Measurements from ENCODE around the gene RAPGEF2.
"Not testable (repeated sequence)": the region's sequence is repeated elsewhere in the genome, so short reads cannot be mapped to it uniquely, and the experiment has no call there.

RAPGEF2 gene

GRCh38 chr4:159376289-159376688 is 273.4 kb downstream of the RAPGEF2 start:
- Histone ChIP-seq H4K20me1 (ENCODE audit: control insufficient read depth, insufficient read depth, low read depth, low read length) (no peaks in the 10 kb centered on the region), H3F3A (ENCODE audit: control insufficient read depth, insufficient read depth) (no peaks in the 10 kb centered on the region), H3K36me3 (ENCODE audit: control insufficient read depth, low read length) (no peaks in the 10 kb centered on the region), H3K27me3 (ENCODE audit: control insufficient read depth, low read length) (no peaks in the 10 kb centered on the region), H3K9me2 (replicated peaks; ENCODE audit: control insufficient read depth, low read length) (no peaks in the 10 kb centered on the region), H3K27ac (ENCODE audit: low read depth, low read length) (no peak overlapping the region), H3K4me1 (ENCODE audit: control insufficient read depth, low read length) (no peaks in the 10 kb centered on the region), H3K9me3 (ENCODE audit: control insufficient read depth, insufficient read depth, low read length) (no peaks in the 10 kb centered on the region), H3K4me3 (ENCODE audit: low read length) (no peak overlapping the region), H3K79me2 (ENCODE audit: control insufficient read depth, low read length) (no peaks in the 10 kb centered on the region), H3K4me2 (ENCODE audit: low read length) (no peak overlapping the region)
- TF ChIP-seq CTCF (IDR thresholded peaks at IDR 0.05; ENCODE audit: low read depth, low read length, poor library complexity, severe bottlenecking) (no peak), EZH2phosphoT487 (IDR thresholded peaks at IDR 0.05; ENCODE audit: borderline replicate concordance, low read length) (no peak)

DNA sequence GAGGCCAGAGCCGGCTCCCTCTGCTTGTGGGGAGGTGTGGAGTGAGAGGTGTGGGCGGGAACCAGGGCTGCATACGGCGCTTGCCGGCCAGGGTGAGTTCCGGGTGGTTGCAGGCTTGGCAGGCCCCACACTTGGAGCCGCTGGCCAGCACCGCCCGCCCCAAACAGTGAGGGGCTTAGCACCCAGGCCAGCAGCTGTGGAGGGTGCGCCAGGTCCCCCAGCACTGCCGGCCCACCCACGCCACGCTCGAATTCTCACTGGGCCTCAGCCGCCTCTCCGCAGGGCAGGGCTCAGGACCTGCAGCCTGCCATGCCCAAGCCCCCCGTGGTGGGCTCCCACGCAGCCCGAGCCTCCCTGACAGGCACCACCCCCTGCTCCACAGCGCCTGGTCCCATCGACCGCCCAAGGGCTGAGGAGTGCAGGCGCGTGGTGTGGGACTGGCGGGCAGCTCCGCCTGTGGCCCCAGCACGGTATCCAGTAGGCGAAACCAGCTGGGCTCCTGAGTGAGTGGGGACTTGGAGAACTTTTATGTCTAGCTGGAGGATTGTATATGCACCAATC is 275.3 kb downstream of the RAPGEF2 start:
- H3K4me1 ChIP-seq (ENCODE audit: control insufficient read depth, low read length), result no peaks in the 10 kb centered on the region

GRCh38 chr4:159379064-159379463 is 276.2 kb downstream of the RAPGEF2 start:
- not testable (repeated sequence) for H3K9me3 ChIP-seq (ENCODE audit: control insufficient read depth, insufficient read depth, low read length); H3K4me2 ChIP-seq (ENCODE audit: low read length); H3K4me1 ChIP-seq (ENCODE audit: control insufficient read depth, low read length); H3K27me3 ChIP-seq (ENCODE audit: control insufficient read depth, low read length); H3K79me2 ChIP-seq (ENCODE audit: control insufficient read depth, low read length); H4K20me1 ChIP-seq (ENCODE audit: control insufficient read depth, insufficient read depth, low read depth, low read length); H3F3A ChIP-seq (ENCODE audit: control insufficient read depth, insufficient read depth); H3K36me3 ChIP-seq (ENCODE audit: control insufficient read depth, low read length); H3K27ac ChIP-seq (ENCODE audit: low read depth, low read length); H3K9me2 ChIP-seq (replicated peaks; ENCODE audit: control insufficient read depth, low read length); H3K4me3 ChIP-seq (ENCODE audit: low read length)

More for the DNA sequence above, 275.3 kb downstream of the RAPGEF2 start:
- H3K4me2 ChIP-seq (ENCODE audit: low read length), result no peak overlapping the region
- no peaks in the 10 kb centered on the region for H3K27me3 ChIP-seq (ENCODE audit: control insufficient read depth, low read length)
- H3K4me3 ChIP-seq (ENCODE audit: low read length), result no peak overlapping the region
- TF ChIP-seq EZH2phosphoT487 (IDR thresholded peaks at IDR 0.05; ENCODE audit: borderline replicate concordance, low read length) (no peak), CTCF (IDR thresholded peaks at IDR 0.05; ENCODE audit: low read depth, low read length, poor library complexity, severe bottlenecking) (no peak)
- no peaks in the 10 kb centered on the region for H4K20me1 ChIP-seq (ENCODE audit: control insufficient read depth, insufficient read depth, low read depth, low read length)
- H3F3A ChIP-seq (ENCODE audit: control insufficient read depth, insufficient read depth), result no peaks in the 10 kb centered on the region
- H3K9me3 ChIP-seq (ENCODE audit: control insufficient read depth, insufficient read depth, low read length), result no peaks in the 10 kb centered on the region
- H3K36me3 ChIP-seq (ENCODE audit: control insufficient read depth, low read length), result no peaks in the 10 kb centered on the region
- no peaks in the 10 kb centered on the region for H3K9me2 ChIP-seq (replicated peaks; ENCODE audit: control insufficient read depth, low read length)
- no peaks in the 10 kb centered on the region for H3K79me2 ChIP-seq (ENCODE audit: control insufficient read depth, low read length)
- H3K27ac ChIP-seq (ENCODE audit: low read depth, low read length), result no peak overlapping the region

GRCh38 chr4:159379836-159380235 is 277.0 kb downstream of the RAPGEF2 start:
- no peaks in the 10 kb centered on the region for H3K36me3 ChIP-seq (ENCODE audit: control insufficient read depth, low read length)

More at GRCh38 chr4:159379836-159380235, 277.0 kb downstream of the RAPGEF2 start:
- no peak overlapping the region for H3K4me3 ChIP-seq (ENCODE audit: low read length)
- TF ChIP-seq EZH2phosphoT487 (IDR thresholded peaks at IDR 0.05; ENCODE audit: borderline replicate concordance, low read length) (no peak), CTCF (IDR thresholded peaks at IDR 0.05; ENCODE audit: low read depth, low read length, poor library complexity, severe bottlenecking) (no peak)
- no peaks in the 10 kb centered on the region for H3K27me3 ChIP-seq (ENCODE audit: control insufficient read depth, low read length)
- H3K4me2 ChIP-seq (ENCODE audit: low read length), result no peak overlapping the region
- no peaks in the 10 kb centered on the region for H3K9me3 ChIP-seq (ENCODE audit: control insufficient read depth, insufficient read depth, low read length)
- H3K79me2 ChIP-seq (ENCODE audit: control insufficient read depth, low read length), result no peaks in the 10 kb centered on the region
- no peaks in the 10 kb centered on the region for H4K20me1 ChIP-seq (ENCODE audit: control insufficient read depth, insufficient read depth, low read depth, low read length)
- H3K4me1 ChIP-seq (ENCODE audit: control insufficient read depth, low read length), result no peaks in the 10 kb centered on the region
- no peaks in the 10 kb centered on the region for H3F3A ChIP-seq (ENCODE audit: control insufficient read depth, insufficient read depth)
- H3K9me2 ChIP-seq (replicated peaks; ENCODE audit: control insufficient read depth, low read length), result no peaks in the 10 kb centered on the region
- H3K27ac ChIP-seq (ENCODE audit: low read depth, low read length), result no peak overlapping the region
